Breast epithelium (tissue), 4 donors: ENCODE data around the gene LENG9. TPM values are rescaled to one million over a fixed set of nuclear protein-coding genes. Genes with fewer than 3 reads are reported as not detected.

Experiments used
- DNase-seq, 2 donors: peaks; one replicate each; pipeline ENCODE4 v3.0.0-alpha.2; 2019; ENCODE audit warnings: low spot score in 2 of 2
- H3K27ac ChIP-seq, 2 donors: fragments of 200-600 bp; sonication (generic) in 1 of 2; one replicate each; pipeline ENCODE4 v1.5.1; 2016 to 2019; ENCODE audit warnings: mild to moderate bottlenecking in 1 of 2
- H3K27me3 ChIP-seq, 2 donors: fragments of 200-600 bp; sonication (generic) in 1 of 2; one replicate each; pipeline versions ENCODE4 v1.5.1 to v1.6.0; 2017 to 2019; ENCODE audit warnings: control low read depth in 1 of 2, mild to moderate bottlenecking in 1 of 2
- H3K36me3 ChIP-seq: fragments of 200-600 bp; one replicate; pipeline ENCODE4 v1.5.1; 2019
- H3K4me1 ChIP-seq, 2 donors: fragments of 200-600 bp; sonication (generic); one replicate each; pipeline ENCODE4 v1.5.1; 2016 to 2019; ENCODE audit warnings: control low read depth in 1 of 2
- H3K4me3 ChIP-seq, 3 donors: fragments of 200-600 bp; sonication (generic); 1 replicate in 2 of 3; 2 replicates in 1 of 3; pipeline ENCODE4 v1.5.1; 2016 to 2019; ENCODE audit warnings: mild to moderate bottlenecking in 3 of 3, moderate library complexity in 2 of 3
- H3K9me3 ChIP-seq, 2 donors: fragments of 200-600 bp; sonication (generic) in 1 of 2; one replicate each; pipeline ENCODE4 v1.5.1; 2016 to 2019; ENCODE audit warnings: control low read depth in 1 of 2
- CTCF ChIP-seq, 3 donors: fragments of 450-650 bp; IDR thresholded peaks; one replicate each; pipeline ENCODE4 v1.5.1; 2016 to 2017; ENCODE audit warnings: antibody characterized with exemption in 3 of 3, mild to moderate bottlenecking in 3 of 3, moderate library complexity in 3 of 3
- POLR2A ChIP-seq: fragments of 450-650 bp; IDR thresholded peaks from one replicate; pipeline ENCODE4 v1.6.1; 2016; ENCODE audit warnings: antibody characterized with exemption, mild to moderate bottlenecking, moderate library complexity
- POLR2AphosphoS5 ChIP-seq, 3 donors: sonication (generic); formaldehyde crosslinking; IDR thresholded peaks; one replicate each; pipeline ENCODE4 v1.6.1; 2017; ENCODE audit warnings: antibody characterized with exemption in 3 of 3
- intact Hi-C: fragments of 100-400 bp; cut with DNase I; formaldehyde crosslinking; loops from one replicate; pipeline ENCODE4 v1.15.1; 2023; ENCODE audit warnings: low total_unique reads
- total RNA-seq, 3 donors: library from RNA; depleted of rRNA; stranded (reverse); fragments of >200 nt; gene quantifications; one replicate each; pipeline ENCODE4 v1.1.0, GENCODE V29; 2016

The LENG9 gene
- total RNA-seq, 3 donors from 2014 or later = 4.5 to 8.2 (median 4.8) TPM

GRCh38 chr19:54433697-54434096, 29.9 kb downstream of the LENG9 start:
- TF ChIP-seq POLR2A = no peak
- TF ChIP-seq CTCF (IDR thresholded peaks at IDR 0.05) = no peak
- Histone ChIP-seq H3K27me3 (peaks cover 0 to 11% of the 10 kb centered on the region in 2 donors), H3K4me1 (peaks cover 0 to 11% of the 10 kb centered on the region in 2 donors), H3K9me3 (no peaks in the 10 kb centered on the region), H3K27ac (no peak overlapping the region), H3K36me3 (no peaks in the 10 kb centered on the region), H3K4me3 (no peak overlapping the region)
- DNase-seq = no peak
- intact Hi-C loops = no loop called here

- Histone ChIP-seq H3K4me3 (no peak overlapping the region), H3K9me3 (no peaks in the 10 kb centered on the region), H3K27ac (peak overlapping the region; percentile 22 to 55), H3K4me1 (peaks cover 0 to 11% of the 10 kb centered on the region in 2 donors), H3K36me3 (no peaks in the 10 kb centered on the region), H3K27me3 (peaks cover 0 to 12% of the 10 kb centered on the region in 2 donors)
- intact Hi-C loops = no loop called here
- TF ChIP-seq CTCF (IDR thresholded peaks at IDR 0.05) (no peak), POLR2AphosphoS5 (IDR thresholded peaks at IDR 0.05) (no peak), POLR2A (no peak)
- peak in 1 of 2 donors; percentile 37 for DNase-seq
Observed at GRCh38 chr19:54432144-54432738, 31.3 kb downstream of the LENG9 start.

- peaks cover 0 to 12% of the 10 kb centered on the region in 2 donors for H3K27me3 ChIP-seq
- no peaks in the 10 kb centered on the region for H3K9me3 ChIP-seq
- peaks cover 0 to 11% of the 10 kb centered on the region in 2 donors for H3K4me1 ChIP-seq
- H3K4me3 ChIP-seq = peak overlapping the region in 2 of 3 donors; percentile 45 to 61
- intact Hi-C loops = no loop called here
- TF ChIP-seq POLR2A (no peak), CTCF (IDR thresholded peaks at IDR 0.05) (no peak), POLR2AphosphoS5 (IDR thresholded peaks at IDR 0.05) (peak in 1 of 3 donors; percentile 12)
- H3K36me3 ChIP-seq = no peaks in the 10 kb centered on the region
- peak; percentile 76 to 89 for DNase-seq
- peak overlapping the region; percentile 35 to 55 for H3K27ac ChIP-seq
Observed at GRCh38 chr19:54431255-54431838, 32.2 kb downstream of the LENG9 start.

- Histone ChIP-seq H3K27ac (peak overlapping the region; percentile 35 to 55), H3K4me3 (peak overlapping the region in 2 of 3 donors; percentile 45 to 61), H3K4me1 (peaks cover 0 to 11% of the 10 kb centered on the region in 2 donors), H3K9me3 (no peaks in the 10 kb centered on the region), H3K27me3 (peaks cover 0 to 12% of the 10 kb centered on the region in 2 donors), H3K36me3 (no peaks in the 10 kb centered on the region)
- DNase-seq = no peak
- TF ChIP-seq POLR2A = no peak
- TF ChIP-seq CTCF (IDR thresholded peaks at IDR 0.05) = no peak
- no peak for TF ChIP-seq POLR2AphosphoS5 (IDR thresholded peaks at IDR 0.05)
- intact Hi-C loops = no loop called here
Observed at GRCh38 chr19:54430306-54431254, 33.0 kb downstream of the LENG9 start.
